ENCODE measurements around the gene C14orf180.

Gene C14orf180

DNA sequence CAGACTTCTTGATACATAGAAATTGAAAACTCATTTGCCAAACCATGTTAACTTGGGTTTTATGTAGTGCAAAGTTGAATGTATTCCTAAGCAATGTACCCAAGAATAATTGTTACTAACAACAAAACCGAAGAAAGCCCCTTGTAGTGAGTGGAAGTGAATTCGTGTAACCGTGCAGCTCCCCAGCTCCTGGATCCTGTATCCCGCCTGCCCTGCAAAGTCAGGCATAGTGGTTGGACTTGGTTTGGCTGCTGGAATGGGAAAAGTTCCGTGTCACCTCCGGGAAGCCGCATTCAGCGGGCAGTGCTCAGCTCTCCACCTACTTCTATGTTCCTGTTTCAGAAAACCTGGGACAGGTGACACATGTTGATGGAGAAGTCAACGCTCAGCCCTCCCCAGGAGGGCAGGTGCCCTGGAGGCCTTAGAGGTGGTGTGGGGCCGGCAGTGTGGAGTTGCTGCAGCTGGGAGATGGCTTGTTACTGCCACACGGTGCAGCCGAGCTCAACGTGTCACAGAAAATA lies 29.2 kb upstream of the C14orf180 start:
- DNase-seq (ENCODE audit: low read depth): no peak
- TF ChIP-seq, protein P1, sequence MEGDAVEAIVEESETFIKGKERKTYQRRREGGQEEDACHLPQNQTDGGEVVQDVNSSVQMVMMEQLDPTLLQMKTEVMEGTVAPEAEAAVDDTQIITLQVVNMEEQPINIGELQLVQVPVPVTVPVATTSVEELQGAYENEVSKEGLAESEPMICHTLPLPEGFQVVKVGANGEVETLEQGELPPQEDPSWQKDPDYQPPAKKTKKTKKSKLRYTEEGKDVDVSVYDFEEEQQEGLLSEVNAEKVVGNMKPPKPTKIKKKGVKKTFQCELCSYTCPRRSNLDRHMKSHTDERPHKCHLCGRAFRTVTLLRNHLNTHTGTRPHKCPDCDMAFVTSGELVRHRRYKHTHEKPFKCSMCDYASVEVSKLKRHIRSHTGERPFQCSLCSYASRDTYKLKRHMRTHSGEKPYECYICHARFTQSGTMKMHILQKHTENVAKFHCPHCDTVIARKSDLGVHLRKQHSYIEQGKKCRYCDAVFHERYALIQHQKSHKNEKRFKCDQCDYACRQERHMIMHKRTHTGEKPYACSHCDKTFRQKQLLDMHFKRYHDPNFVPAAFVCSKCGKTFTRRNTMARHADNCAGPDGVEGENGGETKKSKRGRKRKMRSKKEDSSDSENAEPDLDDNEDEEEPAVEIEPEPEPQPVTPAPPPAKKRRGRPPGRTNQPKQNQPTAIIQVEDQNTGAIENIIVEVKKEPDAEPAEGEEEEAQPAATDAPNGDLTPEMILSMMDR (IDR thresholded peaks at IDR 0.05; ENCODE audit: low read depth, low read length, missing control alignments): no peak
- in situ Hi-C loops (cut with HindIII; ENCODE audit: low sequenced_read_pairs): no loop called here
- no peak overlapping the region for H3K4me3 ChIP-seq (ENCODE audit: low read depth, low read length)

DNA sequence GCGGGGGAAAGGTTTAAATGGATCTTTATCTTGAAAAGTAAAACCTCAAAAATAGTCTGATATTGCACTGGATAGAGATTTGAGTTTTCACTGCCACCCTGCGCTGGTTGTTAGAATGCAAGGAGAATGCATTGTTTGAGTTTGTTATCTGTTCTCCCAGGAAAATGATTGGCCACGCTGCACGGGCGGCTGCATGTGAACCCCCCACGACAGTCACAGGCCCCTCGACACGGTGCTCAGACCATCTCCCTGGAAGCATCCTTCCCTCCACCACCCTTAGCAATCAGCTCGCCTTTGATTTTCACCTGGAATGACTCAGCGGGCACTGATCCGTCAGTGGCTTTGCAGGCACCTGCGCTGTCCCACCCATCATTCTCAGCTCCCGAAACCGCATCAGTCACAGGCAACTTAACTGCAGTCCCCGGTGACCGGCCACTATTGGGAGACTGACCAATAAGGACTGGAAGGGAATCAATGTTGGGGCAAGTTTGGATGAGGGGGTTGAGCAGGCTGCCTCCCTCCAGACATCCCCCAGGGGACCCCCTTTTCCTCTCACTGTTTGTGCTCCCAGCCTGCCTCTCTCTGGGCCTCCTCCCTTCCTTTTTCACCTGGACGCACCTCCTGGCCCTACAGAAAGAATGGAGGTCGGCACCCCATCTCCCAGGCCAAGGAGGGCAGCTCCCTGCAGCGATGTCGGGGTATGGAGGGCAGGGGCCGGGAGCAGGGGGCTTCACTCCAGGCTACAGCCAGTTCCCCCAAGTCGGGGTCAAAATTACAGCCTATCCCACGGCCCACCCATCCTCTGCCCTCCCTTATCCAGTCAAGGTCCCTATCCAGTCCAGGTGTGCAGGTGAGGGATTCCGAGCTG lies 28.5 kb upstream of the C14orf180 start:
- TF ChIP-seq, protein P1 (IDR thresholded peaks at IDR 0.05; ENCODE audit: low read depth, low read length, missing control alignments): no peak
- no peak overlapping the region for H3K4me3 ChIP-seq (ENCODE audit: low read depth, low read length)
- no peak for DNase-seq (ENCODE audit: low read depth)
- in situ Hi-C loops (cut with HindIII; ENCODE audit: low sequenced_read_pairs): no loop called here

DNA sequence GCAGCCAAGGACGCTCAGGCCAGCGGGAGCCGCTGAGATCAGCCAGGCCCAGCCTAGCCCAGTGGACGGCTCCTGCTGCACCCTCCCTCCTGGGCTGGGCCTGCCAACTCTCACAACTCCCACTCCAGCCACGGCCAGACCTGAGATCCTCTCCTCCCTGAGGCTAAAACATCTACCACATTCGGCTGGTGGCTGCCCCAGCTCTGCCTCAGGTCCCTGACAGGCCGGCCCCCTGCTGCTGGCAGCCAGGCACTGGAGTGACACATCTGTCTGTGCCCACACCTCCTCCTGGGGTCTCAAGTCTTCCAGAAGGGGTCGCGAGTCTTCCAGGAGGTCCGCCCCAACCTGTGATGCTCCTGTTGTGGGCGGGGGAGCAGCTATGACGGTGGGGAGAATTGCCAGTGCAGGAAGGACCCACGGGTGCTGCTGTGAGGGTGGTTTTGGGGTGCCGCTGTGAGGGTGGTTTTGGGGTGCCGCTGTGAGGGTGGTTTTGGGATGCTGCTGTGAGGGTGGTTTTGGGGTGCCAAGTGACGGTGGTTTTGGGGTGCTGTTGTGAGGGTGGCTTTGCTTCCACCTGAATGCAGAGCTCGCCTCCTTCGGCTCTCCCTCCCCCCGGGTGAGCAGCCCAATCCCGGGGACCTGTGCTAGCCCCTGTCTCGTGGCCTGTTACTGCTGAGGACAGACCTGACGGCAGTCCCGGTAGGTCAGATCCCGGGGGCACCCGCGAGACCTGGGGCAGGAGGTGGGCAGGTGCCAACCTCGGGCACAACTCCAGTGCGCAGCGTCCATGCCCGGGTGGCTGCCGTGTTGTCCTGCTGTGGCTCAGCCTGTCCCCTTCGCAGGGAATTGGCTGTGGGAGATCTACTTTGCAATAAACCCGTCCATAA lies 27.5 kb upstream of the C14orf180 start:
- in situ Hi-C loops (cut with HindIII; ENCODE audit: low sequenced_read_pairs): no loop called here
- TF ChIP-seq, protein P1 (IDR thresholded peaks at IDR 0.05; ENCODE audit: low read depth, low read length, missing control alignments): no peak

DNA sequence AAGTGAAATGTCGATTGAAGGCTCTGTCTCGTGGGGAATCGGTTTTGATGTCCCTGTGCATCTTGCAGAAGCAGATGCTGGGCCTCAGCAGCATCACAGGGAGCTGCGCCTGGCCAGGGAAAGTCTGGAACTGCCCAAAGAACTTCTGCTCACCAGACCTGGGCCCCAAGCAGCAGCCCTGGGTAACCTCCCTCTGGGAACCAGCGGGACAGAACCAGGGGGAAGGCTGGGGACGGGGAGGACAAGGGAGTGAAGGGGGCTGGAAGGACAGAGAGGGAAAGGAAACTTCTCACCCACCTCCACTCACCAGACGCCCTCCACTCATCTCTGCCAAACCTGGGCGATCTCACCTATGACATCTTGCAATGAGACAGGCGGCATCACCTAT lies 26.8 kb upstream of the C14orf180 start:
- no peak overlapping the region for H3K4me3 ChIP-seq (ENCODE audit: low read depth, low read length)
- TF ChIP-seq, protein P1 (IDR thresholded peaks at IDR 0.05; ENCODE audit: low read depth, low read length, missing control alignments): no peak
- DNase-seq (ENCODE audit: low read depth): no peak
- in situ Hi-C loops (cut with HindIII; ENCODE audit: low sequenced_read_pairs): no loop called here

More for the DNA sequence above, 27.5 kb upstream of the C14orf180 start:
- DNase-seq (ENCODE audit: low read depth): no peak
- no peak overlapping the region for H3K4me3 ChIP-seq (ENCODE audit: low read depth, low read length)

DNA sequence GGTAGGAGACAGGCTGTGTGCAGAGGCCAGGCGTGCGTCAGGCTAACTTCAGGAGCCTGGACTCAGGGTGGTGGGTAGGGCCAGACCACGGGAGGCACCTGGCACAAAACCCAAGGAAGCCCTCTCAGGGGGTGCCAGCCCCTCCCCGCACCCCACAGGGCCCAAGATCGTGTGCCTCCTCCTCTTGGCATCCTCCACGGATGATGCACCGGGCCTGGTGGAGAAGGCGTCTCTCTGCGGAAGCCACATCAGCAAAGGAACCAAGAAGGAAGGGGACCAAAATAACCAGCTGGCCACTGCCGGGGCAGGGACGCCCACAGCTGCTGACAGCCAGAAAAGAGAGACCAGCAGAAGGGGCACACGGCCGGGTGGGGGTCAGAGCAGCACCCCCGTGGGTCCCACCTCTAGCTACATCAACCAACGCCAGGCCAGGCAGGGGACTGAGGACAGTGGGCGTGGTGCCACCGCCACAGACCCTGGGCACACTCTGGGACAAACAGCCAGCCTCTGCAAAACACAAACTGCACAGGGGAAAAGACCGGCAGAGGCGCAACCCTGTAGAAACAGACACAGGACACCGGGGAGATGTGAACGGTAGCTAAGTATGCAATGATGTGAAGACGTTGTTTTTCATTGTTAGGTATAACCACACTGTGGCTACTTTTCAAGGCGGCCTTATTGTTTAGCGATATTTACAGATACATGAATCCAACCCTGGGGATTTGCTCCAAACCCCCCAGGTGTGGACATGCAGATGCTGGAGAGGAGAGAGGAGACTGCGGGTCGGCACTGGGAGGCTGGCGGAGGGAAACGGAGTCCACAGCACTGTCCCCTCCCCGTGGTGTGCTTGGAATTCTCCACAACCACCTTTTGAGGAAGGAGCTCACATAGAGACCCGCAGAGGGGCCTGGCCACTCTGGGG lies 26.1 kb upstream of the C14orf180 start:
- H3K4me3 ChIP-seq (ENCODE audit: low read depth, low read length): no peak overlapping the region
- TF ChIP-seq, protein P1 (IDR thresholded peaks at IDR 0.05; ENCODE audit: low read depth, low read length, missing control alignments): no peak
- in situ Hi-C loops (cut with HindIII; ENCODE audit: low sequenced_read_pairs): no loop called here
- no peak for DNase-seq (ENCODE audit: low read depth)

All from astrocyte of the cerebellum (primary cell).